K562 (cell line): ENCODE results near the gene CNTROB.

Source experiments
- CBX5 ChIP-seq: IDR thresholded peaks from 2 replicates; pipeline ENCODE4 v1.6.1; 2014; ENCODE audit warnings: low read depth, borderline replicate concordance
- E2F5 ChIP-seq: sonication (generic); formaldehyde crosslinking; IDR thresholded peaks from 2 replicates; pipeline ENCODE4 v1.8.0; 2022; ENCODE audit warnings: mild to moderate bottlenecking, missing genetic modification reagents
- ETS1 ChIP-seq: conservative IDR thresholded peaks from 2 replicates; pipeline ENCODE4 v1.6.1; 2011; ENCODE audit warnings: low read depth, mild to moderate bottlenecking, low read length; ENCODE audit not compliant: control insufficient read depth
- FIP1L1 ChIP-seq: fragments of 200-400 bp; formaldehyde crosslinking; IDR thresholded peaks from 2 replicates; pipeline ENCODE4 v1.6.1; 2018; ENCODE audit warnings: mild to moderate bottlenecking, low read depth, low read length; ENCODE audit not compliant: poor library complexity, severe bottlenecking
- HDAC2 ChIP-seq: fragments of 450-650 bp; IDR thresholded peaks from 2 replicates; pipeline ENCODE4 v1.6.1; 2016; ENCODE audit warnings: mild to moderate bottlenecking
- IFI16 ChIP-seq: fragments of 250-450 bp; sonication (Bioruptor Pico); IDR thresholded peaks from 2 replicates; pipeline ENCODE4 v2.1.2; 2022; ENCODE audit warnings: mild to moderate bottlenecking, inconsistent platforms
- POLR2A ChIP-seq: fragments of 450-650 bp; conservative IDR thresholded peaks from 2 replicates; pipeline ENCODE4 v1.6.1; 2016
- POLR3A ChIP-seq: IDR thresholded peaks from 2 replicates; pipeline ENCODE4 v1.6.1; 2011; ENCODE audit warnings: borderline replicate concordance, mild to moderate bottlenecking, moderate library complexity; ENCODE audit not compliant: insufficient read length, insufficient read depth; ENCODE audit errors: extremely low read depth
- ZNF146 ChIP-seq: IDR thresholded peaks from one replicate; pipeline ENCODE4 v1.6.1; 2018; ENCODE audit warnings: missing compliant biosample characterization; ENCODE audit not compliant: unreplicated experiment
- ZNF695 ChIP-seq: fragments of 450-650 bp; formaldehyde crosslinking; IDR thresholded peaks from 2 replicates; pipeline ENCODE4 v1.4.0; 2020; ENCODE audit warnings: mild to moderate bottlenecking, moderate library complexity
- TF ChIP-seq, protein P1 (sequence below), 3 experiments: IDR thresholded peaks in 2 of 3; conservative IDR thresholded peaks in 1 of 3; 2 replicates each; pipeline ENCODE4 v1.5.1; 2011 to 2012; ENCODE audit warnings: low read length in 3 of 3, mild to moderate bottlenecking in 3 of 3, control low read depth in 2 of 3, improper control_type of control experiment in 1 of 3, inconsistent platforms in 1 of 3, low read depth in 1 of 3, mixed read lengths in 1 of 3, moderate library complexity in 1 of 3; ENCODE audit not compliant: insufficient read depth in 2 of 3

DNA sequence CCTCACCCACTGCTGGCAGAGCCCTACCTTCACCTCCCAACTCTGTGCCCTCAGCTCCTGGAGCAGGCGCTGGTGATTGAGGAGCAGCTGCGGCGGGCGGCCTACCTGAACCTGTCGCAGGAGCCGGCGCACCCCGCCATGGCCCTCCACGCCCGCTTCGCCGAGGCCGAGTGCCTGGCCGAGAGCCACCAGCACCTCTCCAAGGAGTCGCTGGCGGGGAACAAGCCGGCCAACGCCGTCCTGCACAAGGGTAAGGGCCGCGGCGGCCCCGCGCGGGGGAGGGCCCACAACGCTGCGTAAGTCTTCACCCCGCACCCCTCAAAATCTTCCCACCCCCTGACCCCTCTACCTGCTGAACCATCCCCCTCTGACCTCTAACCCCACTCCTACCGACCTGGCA lies 22.9 kb upstream of the CNTROB start:
- TF ChIP-seq HDAC2 (no peak), E2F5 (CRISPR knock-in tag) (no peak), POLR2A (no peak), ZNF146 (CRISPR knock-in tag) (no peak), IFI16 (CRISPR knock-in tag) (no peak), ZNF695 (CRISPR knock-in tag) (no peak), ETS1 (no peak), CBX5 (no peak), POLR3A (no peak), FIP1L1 (no peak)
- TF ChIP-seq, protein P1, sequence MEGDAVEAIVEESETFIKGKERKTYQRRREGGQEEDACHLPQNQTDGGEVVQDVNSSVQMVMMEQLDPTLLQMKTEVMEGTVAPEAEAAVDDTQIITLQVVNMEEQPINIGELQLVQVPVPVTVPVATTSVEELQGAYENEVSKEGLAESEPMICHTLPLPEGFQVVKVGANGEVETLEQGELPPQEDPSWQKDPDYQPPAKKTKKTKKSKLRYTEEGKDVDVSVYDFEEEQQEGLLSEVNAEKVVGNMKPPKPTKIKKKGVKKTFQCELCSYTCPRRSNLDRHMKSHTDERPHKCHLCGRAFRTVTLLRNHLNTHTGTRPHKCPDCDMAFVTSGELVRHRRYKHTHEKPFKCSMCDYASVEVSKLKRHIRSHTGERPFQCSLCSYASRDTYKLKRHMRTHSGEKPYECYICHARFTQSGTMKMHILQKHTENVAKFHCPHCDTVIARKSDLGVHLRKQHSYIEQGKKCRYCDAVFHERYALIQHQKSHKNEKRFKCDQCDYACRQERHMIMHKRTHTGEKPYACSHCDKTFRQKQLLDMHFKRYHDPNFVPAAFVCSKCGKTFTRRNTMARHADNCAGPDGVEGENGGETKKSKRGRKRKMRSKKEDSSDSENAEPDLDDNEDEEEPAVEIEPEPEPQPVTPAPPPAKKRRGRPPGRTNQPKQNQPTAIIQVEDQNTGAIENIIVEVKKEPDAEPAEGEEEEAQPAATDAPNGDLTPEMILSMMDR (IDR thresholded peaks at IDR 0.05 in 2 of 3, conservative IDR thresholded peaks at IDR 0.05 in 1 of 3; ENCODE audit: insufficient read depth in 2 of 3, low read depth in 1 of 3, low read length in 3 of 3) = no peak
